C4-2B (cell line): ENCODE measurements around the gene DIO1.

Experiments used
- ZFX ChIP-seq: fragments of 450-650 bp; IDR thresholded peaks from 2 replicates; pipeline ENCODE4 v1.6.1; 2017
- TF ChIP-seq, protein P1 (sequence below): fragments of 450-650 bp; conservative IDR thresholded peaks from 2 replicates; pipeline ENCODE4 v1.5.1; 2017; ENCODE audit warnings: mild to moderate bottlenecking

DNA sequence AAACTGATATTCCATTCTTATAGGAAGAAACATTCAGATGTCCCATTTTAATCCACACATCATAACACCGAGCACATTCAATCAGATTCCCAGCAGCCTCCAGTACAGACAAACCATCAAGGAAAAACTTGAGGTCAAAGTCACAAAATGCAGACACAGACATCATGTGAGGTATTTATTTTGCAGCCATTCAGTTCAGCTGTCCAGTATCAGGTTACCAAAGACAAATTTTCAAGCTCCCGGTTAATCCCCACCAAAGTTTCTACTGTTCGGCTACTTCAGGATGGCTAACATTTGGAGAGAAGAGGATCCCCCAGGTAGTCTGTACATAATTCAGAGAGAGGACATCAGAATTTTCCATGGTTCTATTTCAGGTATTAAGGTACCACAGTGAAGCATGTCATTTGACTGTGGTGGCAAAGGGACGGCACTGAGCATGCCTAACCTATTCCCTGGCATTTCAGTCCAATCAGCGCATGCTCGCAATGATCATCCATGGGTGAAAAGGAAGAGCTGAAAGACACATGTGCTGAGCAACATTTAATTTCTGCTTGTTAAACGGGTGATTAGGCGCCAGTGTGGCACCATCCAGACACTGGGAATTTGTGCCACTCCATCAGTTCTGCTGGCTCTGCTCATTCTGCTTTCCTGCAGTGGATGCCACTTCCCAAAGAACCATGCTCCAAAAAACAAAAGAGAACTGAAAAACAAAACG, 42.3 kb upstream of the DIO1 start:
- TF ChIP-seq, protein P1, sequence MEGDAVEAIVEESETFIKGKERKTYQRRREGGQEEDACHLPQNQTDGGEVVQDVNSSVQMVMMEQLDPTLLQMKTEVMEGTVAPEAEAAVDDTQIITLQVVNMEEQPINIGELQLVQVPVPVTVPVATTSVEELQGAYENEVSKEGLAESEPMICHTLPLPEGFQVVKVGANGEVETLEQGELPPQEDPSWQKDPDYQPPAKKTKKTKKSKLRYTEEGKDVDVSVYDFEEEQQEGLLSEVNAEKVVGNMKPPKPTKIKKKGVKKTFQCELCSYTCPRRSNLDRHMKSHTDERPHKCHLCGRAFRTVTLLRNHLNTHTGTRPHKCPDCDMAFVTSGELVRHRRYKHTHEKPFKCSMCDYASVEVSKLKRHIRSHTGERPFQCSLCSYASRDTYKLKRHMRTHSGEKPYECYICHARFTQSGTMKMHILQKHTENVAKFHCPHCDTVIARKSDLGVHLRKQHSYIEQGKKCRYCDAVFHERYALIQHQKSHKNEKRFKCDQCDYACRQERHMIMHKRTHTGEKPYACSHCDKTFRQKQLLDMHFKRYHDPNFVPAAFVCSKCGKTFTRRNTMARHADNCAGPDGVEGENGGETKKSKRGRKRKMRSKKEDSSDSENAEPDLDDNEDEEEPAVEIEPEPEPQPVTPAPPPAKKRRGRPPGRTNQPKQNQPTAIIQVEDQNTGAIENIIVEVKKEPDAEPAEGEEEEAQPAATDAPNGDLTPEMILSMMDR, result no peak
- TF ChIP-seq ZFX, result no peak
